Skeletal muscle satellite cell (primary cell): ENCODE data around the gene STKLD1.
"Not testable (repeated sequence)": the region's sequence is repeated elsewhere in the genome, so short reads cannot be mapped to it uniquely, and the experiment has no call there.

ENCODE experiments used
- H3K27me3 ChIP-seq: 2 replicates; pipeline ENCODE4 v1.7.0; 2013; ENCODE audit warnings: low read length; ENCODE audit not compliant: control insufficient read depth, insufficient read depth
- H3K36me3 ChIP-seq: 2 replicates; pipeline ENCODE4 v1.7.0; 2013; ENCODE audit warnings: mild to moderate bottlenecking, control low read depth, low read length; ENCODE audit not compliant: insufficient read depth
- H3K4me1 ChIP-seq: 2 replicates; pipeline ENCODE4 v1.7.0; 2013; ENCODE audit warnings: low read length; ENCODE audit not compliant: control insufficient read depth, insufficient read depth
- H3K4me2 ChIP-seq: 2 replicates; pipeline ENCODE4 v1.7.0; 2013; ENCODE audit warnings: mild to moderate bottlenecking, low read length
- H3K4me3 ChIP-seq: 2 replicates; pipeline ENCODE4 v1.7.0; 2013; ENCODE audit warnings: low read length
- H3K9ac ChIP-seq: 2 replicates; pipeline ENCODE4 v1.7.0; 2013; ENCODE audit warnings: mild to moderate bottlenecking, low read depth, low read length, moderate library complexity
- H3K9me3 ChIP-seq: replicated peaks from 2 replicates; pipeline ENCODE4 v1.7.0; 2013; ENCODE audit warnings: mild to moderate bottlenecking, control low read depth, low read length

STKLD1 gene

DNA sequence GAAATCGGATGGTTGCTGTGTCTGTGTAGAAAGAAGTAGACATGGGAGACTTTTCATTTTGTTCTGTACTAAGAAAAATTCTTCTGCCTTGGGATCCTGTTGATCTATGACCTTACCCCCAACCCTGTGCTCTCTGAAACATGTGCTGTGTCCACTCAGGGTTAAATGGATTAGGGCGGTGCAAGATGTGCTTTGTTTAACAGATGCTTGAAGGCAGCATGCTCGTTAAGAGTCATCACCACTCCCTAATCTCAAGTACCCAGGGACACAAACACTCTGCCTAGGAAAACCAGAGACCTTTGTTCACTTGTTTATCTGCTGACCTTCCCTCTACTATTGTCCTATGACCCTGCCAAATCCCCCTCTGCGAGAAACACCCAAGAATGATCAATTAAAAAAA is 15.3 kb downstream of the STKLD1 start:
- H3K4me1 ChIP-seq, H3K4me2 ChIP-seq: not testable (repeated sequence)

DNA sequence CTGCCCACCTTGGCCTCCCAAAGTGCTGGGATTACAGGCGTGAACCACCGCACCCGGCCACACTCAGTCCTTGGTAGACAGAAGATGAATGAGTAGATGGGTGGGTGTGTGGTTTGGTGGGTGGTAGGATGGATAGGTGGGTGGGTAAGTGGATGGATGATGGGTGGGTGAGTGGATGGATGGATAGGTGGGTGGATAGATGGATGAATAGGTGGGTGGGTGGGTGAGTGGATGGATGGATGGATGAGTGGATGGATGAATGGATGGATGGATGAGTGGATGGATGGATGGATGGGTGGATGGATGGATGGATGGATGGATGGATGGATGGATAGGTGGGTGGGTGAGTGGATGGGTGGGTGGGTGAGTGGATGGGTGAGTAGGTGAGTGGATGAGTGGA is 16.1 kb downstream of the STKLD1 start:
- H3K9me3 ChIP-seq, H3K36me3 ChIP-seq, H3K4me3 ChIP-seq, H3K4me2 ChIP-seq, H3K9ac ChIP-seq, H3K4me1 ChIP-seq: not testable (repeated sequence)
- peaks cover 39% of the 10 kb centered on the region for H3K27me3 ChIP-seq

More for the DNA sequence above, 15.3 kb downstream of the STKLD1 start:
- not testable (repeated sequence) for H3K9ac ChIP-seq, H3K9me3 ChIP-seq, H3K4me3 ChIP-seq, H3K36me3 ChIP-seq
- peaks cover 32% of the 10 kb centered on the region for H3K27me3 ChIP-seq

DNA sequence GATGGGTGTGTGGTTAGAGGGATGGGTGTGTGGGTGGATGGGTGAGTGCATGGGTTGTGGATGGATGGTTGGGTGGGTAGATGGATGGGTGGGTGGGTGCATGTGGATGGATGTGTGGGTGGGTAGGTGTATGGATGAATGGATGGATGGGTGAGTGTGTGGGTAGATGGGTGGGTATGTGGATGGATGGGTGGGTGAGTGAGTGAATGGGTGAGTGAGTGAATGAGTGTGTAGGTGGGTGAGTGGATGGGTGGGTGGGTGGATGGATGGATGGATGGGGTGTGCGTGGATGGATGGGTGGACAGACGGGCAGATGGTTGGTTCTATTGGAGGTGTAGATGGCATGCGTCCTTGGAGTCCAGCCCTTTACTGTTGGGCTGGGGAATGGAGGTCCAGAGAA is 17.2 kb downstream of the STKLD1 start:
- no peaks in the 10 kb centered on the region for H3K9me3 ChIP-seq
- H3K9ac ChIP-seq, result no peak overlapping the region
- no peak overlapping the region for H3K4me2 ChIP-seq
- no peak overlapping the region for H3K4me3 ChIP-seq
- no peaks in the 10 kb centered on the region for H3K4me1 ChIP-seq
- no peaks in the 10 kb centered on the region for H3K36me3 ChIP-seq
- peaks cover 50% of the 10 kb centered on the region for H3K27me3 ChIP-seq

DNA sequence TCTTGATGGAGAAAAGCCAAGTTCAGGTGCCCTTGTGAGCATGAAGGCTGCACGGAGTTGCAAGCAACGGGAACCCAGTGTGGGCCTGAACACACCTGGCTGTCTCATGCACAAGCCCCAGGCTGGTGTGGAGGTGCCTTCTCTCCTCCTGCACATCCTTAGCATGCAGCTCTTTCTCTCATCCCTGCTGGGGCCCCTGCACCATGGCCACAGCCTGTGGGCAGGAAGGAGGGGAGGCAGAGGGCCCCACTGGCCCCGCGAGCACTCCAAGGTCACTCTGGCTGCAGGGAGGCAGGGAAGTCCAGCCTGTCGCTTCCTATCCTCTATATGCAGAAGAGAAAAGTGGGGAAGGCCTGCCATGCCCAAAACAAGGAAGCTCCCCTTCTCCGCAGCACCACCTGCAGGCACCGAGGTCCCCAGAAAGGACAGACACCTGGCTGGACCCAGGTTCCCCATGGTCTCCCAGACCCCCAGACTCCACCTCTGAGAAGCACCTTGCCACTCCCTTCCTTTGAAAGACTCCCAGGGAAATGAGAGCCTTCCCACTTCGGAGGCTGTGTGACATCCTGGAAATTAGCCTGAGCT is 18.6 kb downstream of the STKLD1 start:
- H3K4me1 ChIP-seq, result no peaks in the 10 kb centered on the region
- H3K9me3 ChIP-seq, result no peaks in the 10 kb centered on the region
- H3K9ac ChIP-seq, result no peak overlapping the region
- no peaks in the 10 kb centered on the region for H3K36me3 ChIP-seq
- H3K27me3 ChIP-seq, result peaks cover 46% of the 10 kb centered on the region
- no peak overlapping the region for H3K4me3 ChIP-seq
- no peak overlapping the region for H3K4me2 ChIP-seq

DNA sequence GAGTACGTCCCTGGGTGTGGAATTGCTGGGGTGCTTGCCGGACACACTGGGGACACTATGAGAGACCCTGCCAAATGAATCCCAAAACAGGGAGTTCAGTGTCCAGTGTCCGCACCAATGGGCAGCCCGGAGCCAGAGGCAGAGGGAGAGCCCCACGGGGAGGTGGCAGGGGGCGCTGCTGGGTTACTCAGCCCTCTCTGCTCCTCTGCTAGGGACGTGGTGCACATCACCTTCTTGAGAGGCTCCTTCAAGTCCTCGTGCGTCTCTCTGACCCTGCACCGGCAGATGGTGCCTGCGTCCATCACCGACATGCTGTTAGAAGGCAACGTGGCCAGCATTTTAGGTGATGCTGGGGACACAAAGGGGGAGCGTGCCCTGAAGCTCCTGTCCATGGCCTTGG is 20.8 kb downstream of the STKLD1 start:
- H3K9ac ChIP-seq, result no peak overlapping the region
- H3K9me3 ChIP-seq, result no peaks in the 10 kb centered on the region
- no peak overlapping the region for H3K4me3 ChIP-seq
- no peaks in the 10 kb centered on the region for H3K4me1 ChIP-seq
- H3K27me3 ChIP-seq, result peaks cover 46% of the 10 kb centered on the region
- no peaks in the 10 kb centered on the region for H3K36me3 ChIP-seq
- no peak overlapping the region for H3K4me2 ChIP-seq

DNA sequence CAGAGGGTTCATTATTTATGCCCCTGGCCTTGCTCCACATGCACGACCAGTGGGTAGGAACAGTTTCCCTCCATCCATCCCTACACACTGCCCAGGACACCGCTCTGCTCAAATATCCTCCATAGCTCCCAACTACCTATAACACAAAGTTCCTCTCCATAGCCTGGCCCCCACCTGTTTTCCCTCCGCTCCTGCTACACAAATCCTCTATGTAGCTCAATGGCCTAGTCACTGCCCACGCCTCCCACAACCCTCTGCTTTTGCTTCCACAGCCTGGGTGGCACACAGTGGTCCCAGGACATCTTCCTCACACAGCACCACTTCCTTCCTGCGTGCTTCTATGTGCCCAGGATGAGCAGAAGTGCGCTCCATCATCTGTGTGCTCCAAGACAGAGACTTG is 21.2 kb downstream of the STKLD1 start:
- no peak overlapping the region for H3K4me3 ChIP-seq
- no peaks in the 10 kb centered on the region for H3K36me3 ChIP-seq
- no peak overlapping the region for H3K9ac ChIP-seq
- no peaks in the 10 kb centered on the region for H3K9me3 ChIP-seq
- peaks cover 46% of the 10 kb centered on the region for H3K27me3 ChIP-seq
- H3K4me1 ChIP-seq, result no peaks in the 10 kb centered on the region
- H3K4me2 ChIP-seq, result no peak overlapping the region

DNA sequence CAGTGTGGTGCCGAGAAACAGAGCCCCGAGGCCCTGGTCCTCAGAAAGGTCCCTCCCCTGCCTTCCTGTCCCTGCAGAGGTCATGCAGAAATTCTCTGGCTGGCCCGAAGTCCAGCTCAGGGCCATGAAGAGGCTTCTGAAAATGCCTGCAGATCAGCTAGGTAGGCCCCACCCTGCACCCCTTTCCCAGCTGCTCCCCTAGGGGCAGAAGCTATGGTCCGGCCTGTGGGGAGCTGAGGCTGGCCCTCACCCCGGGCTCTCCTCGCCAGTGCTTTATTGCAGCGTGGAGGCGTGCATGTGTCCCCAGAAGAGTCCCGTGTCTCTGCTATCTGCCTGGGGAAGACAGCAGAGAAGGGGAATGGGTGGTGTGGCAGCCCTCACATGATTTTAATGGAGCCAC is 21.7 kb downstream of the STKLD1 start:
- Histone ChIP-seq H3K4me3 (no peak overlapping the region), H3K4me2 (no peak overlapping the region), H3K36me3 (no peaks in the 10 kb centered on the region), H3K9ac (no peak overlapping the region), H3K9me3 (no peaks in the 10 kb centered on the region), H3K4me1 (no peaks in the 10 kb centered on the region), H3K27me3 (peaks cover 46% of the 10 kb centered on the region)

DNA sequence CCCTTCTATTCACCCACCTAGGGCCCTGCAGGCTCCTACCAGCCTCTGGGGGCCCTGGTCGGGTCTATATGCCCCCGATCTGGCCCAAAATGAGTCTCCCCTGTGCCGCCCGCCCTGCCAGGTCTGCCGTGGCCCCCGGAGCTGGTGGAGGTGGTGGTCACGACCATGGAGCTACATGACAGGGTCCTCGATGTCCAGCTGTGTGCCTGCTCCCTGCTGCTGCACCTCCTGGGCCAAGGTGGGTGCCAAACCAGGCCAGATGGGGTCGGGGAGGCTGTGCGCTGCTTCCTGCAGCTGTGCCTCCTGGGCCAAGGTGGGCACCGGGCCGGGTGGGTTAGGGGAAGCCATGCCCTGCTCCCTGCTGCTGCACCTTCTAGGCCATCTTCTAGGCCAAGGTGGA is 24.1 kb downstream of the STKLD1 start:
- no peaks in the 10 kb centered on the region for H3K9me3 ChIP-seq
- H3K27me3 ChIP-seq, result peaks cover 30% of the 10 kb centered on the region
- no peak overlapping the region for H3K4me2 ChIP-seq
- H3K4me3 ChIP-seq, result no peak overlapping the region
- H3K9ac ChIP-seq, result no peak overlapping the region
- no peaks in the 10 kb centered on the region for H3K4me1 ChIP-seq
- H3K36me3 ChIP-seq, result peaks cover 8% of the 10 kb centered on the region

DNA sequence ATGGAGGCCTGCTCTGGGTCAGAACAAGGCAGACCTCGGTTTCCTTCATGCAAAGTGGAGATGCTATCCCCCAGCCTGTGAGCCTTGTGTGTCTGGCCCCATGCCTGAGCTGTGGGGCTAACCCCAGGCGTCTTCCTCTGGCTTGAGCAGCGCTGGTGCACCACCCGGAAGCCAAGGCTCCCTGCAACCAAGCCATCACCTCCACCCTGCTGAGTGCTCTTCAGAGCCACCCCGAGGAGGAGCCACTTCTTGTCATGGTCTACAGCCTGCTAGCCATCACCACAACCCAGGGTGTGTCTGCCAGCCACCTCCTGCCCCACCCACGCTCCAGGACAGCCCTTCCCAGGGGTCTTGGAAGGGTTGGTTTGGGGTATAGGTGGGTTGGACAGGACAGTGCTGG is 25.4 kb downstream of the STKLD1 start:
- H3K27me3 ChIP-seq, result peaks cover 19% of the 10 kb centered on the region
- H3K9ac ChIP-seq, result no peak overlapping the region
- H3K4me2 ChIP-seq, result no peak overlapping the region

DNA sequence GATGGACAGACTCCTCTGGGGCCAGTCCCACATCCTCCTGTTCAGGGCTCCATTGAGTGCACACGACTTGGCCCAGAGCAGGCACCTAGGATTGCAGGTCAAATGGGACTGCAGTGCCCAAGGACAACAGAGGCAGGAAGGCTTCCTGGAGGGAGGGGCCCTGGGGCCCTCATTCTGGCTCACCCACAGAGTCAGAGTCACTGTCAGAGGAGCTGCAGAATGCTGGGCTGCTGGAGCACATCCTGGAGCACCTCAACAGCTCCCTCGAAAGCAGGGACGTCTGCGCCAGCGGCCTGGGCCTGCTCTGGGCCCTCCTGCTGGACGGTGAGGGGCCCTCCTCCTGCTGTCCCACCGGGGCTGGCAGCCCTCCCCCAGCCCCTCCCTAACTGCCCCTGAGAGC is 26.5 kb downstream of the STKLD1 start:
- Histone ChIP-seq H3K4me2 (no peak overlapping the region), H3K27me3 (peaks cover 9% of the 10 kb centered on the region), H3K36me3 (peaks cover 31% of the 10 kb centered on the region), H3K9me3 (no peaks in the 10 kb centered on the region), H3K4me1 (peaks cover 7% of the 10 kb centered on the region), H3K4me3 (no peak overlapping the region), H3K9ac (no peak overlapping the region)

More for the DNA sequence above, 25.4 kb downstream of the STKLD1 start:
- Histone ChIP-seq H3K4me3 (no peak overlapping the region), H3K36me3 (peaks cover 21% of the 10 kb centered on the region), H3K4me1 (peaks cover 7% of the 10 kb centered on the region), H3K9me3 (no peaks in the 10 kb centered on the region)

DNA sequence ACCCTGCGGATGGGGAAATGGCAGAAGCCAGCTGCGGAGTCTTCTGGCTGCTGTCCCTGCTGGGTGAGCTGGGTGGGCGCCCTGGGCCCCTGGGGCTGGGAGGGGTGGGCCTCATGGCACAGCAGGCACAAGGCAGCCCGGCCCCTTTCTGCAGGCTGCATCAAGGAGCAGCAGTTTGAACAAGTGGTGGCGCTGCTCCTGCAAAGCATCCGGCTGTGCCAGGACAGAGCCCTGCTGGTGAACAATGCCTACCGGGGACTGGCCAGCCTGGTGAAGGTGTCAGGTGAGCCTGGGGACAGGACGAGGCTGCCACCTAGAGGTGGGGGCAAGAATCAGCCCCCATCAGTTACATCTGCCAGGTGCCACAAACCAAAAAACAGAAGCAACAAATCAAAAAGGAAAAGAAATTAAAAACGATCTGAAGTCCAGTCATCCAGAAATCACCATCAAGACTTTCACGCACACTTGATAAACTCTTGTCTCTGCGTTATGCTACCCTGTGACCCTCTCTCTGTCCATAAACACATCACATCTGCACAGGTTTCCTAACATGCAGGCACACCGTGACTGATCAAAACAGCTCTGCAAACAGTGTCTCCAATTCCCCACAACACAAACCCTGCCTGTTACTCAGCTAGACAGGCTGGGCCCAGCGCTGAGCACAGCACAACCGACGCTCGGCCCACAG is 27.7 kb downstream of the STKLD1 start:
- H3K9ac ChIP-seq, result no peak overlapping the region
- H3K9me3 ChIP-seq, result no peaks in the 10 kb centered on the region
- no peak overlapping the region for H3K4me3 ChIP-seq
- no peak overlapping the region for H3K4me2 ChIP-seq
- peaks cover 39% of the 10 kb centered on the region for H3K36me3 ChIP-seq
- no peaks in the 10 kb centered on the region for H3K27me3 ChIP-seq
- peaks cover 7% of the 10 kb centered on the region for H3K4me1 ChIP-seq

DNA sequence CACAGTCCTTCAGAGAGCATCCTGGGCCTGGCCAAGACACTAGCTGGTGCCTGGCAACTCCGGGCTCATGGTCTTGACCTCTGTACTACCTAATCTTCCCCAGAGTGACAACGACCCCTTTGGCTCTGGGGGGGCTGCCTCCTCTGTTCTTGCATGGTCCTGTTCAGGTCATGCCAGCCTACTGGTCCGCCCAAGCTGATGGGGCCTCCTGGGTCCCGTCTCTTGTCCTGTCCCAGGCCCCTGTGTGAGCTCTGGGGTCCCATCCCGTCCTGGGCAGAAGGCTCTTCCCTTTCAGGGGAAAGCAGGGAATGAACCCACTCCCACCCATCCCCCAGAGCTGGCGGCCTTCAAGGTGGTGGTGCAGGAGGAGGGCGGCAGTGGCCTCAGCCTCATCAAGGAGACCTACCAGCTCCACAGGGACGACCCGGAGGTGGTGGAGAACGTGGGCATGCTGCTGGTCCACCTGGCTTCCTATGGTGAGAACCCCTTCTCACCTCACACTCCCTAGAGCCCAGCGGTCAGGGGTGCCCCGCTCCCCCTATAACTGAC is 28.4 kb downstream of the STKLD1 start:
- Histone ChIP-seq H3K36me3 (peaks cover 44% of the 10 kb centered on the region), H3K9ac (no peak overlapping the region), H3K4me3 (no peak overlapping the region), H3K4me1 (peaks cover 7% of the 10 kb centered on the region), H3K27me3 (no peaks in the 10 kb centered on the region), H3K9me3 (no peaks in the 10 kb centered on the region), H3K4me2 (no peak overlapping the region)
